Posterior vena cava (tissue), 2 donors: Measurements from ENCODE around the gene RASSF8. TPM values are rescaled to one million over a fixed set of nuclear protein-coding genes. Genes with fewer than 3 reads are reported as not detected.

Experiments
- DNase-seq: peaks from one replicate; pipeline ENCODE4 v3.0.0-alpha.2; 2020; ENCODE audit warnings: low spot score
- intact Hi-C, 2 donors: fragments of 100-400 bp; cut with DNase I; formaldehyde crosslinking; loops; one replicate each; pipeline versions ENCODE4 v1.14.1 to v1.14.2; 2022 to 2023
- total RNA-seq, 2 donors: library from RNA; stranded (reverse); fragmentation: NEBNext Ultra II Directional; extraction: Animal tissue kit (Norgen Biotek cat#: 25700); gene quantifications; one replicate each; pipeline ENCODE4 v1.2.1, GENCODE V29; 2021
- donor health status: DM: yes; HTN: yes; CAD: no.
- donor health status: DM: yes; HTN: yes; CAD: no.

The RASSF8 gene
- total RNA-seq, 2 donors from 2014 or later, result 74.5 to 113 TPM

DNA sequence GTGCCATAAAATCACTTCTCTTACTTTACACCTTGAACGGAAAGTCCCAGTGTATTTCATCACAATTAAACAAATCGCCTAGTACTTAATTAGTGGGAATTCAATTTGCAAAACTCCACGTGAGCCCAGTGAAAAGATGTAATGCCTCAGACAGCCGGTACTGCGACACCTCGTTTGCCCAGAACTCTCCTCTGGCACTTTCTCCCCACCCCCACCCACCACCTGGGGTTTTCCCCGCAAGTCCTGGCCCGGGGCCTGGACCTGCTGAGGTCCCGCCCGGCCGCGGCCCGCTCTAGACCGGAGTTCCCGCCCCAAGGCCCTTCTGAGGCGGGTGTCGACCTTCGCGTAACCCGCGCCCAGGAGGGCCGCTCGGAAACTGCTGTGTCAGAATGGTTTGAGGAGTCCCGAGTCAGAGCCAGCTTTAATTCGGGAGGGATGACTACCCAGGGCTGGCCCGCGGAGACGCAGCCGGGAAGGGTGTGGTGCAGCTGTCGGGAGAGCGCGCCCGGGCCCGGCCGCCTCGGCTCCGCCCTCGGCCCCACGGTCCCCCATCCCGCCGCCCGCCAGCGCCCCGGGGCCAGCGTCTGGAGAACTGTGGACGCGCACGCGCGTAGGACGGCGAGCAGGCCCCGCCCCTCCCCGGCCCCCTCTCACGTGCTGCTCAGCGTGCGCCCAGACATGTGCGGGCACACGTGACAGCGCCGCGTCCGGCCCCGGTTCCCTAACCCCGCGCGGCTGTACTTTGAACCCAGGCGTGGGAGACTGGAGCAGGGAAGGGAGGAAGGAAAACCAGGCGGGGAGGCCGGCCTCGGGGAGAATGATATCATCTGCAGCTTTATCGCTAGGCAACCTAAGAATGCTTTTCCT is 155.6 kb downstream of the RASSF8 start:
- intact Hi-C loops, result no loop called here

DNA sequence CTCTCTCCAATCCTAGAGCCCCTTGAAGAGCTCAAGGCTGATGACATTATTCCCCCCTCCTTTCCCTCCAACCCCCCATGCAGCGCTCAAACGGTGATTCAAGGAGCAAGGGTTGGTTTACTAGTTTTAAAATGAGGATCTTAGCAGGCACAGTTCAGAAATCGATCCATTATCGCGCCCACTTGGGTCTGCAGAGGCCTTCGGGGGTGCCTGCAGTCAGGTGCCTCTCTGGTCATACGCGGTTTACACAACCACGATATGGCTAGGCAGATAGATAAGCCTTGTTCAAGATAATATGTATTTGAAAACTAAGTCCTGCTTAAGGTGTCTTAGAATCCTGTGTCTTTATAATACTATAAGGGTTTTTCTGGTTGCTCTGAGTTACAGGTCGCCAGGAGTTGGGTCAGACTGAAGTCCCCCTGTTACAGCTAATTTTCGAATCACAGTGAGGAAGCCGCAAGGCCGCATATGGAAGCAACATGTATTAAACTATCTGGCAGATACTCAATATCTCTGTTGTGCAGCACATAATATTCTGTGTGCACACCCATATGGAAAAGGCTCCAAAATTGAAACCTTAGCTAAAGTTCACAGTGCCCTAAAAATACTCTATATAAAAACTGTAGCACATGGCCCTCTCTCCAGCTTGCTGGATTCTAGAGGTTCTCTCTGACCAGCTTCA is 156.4 kb downstream of the RASSF8 start:
- intact Hi-C loops, result no loop called here

More for the DNA sequence above, 155.6 kb downstream of the RASSF8 start:
- DNase-seq, result peak; percentile 98

DNA sequence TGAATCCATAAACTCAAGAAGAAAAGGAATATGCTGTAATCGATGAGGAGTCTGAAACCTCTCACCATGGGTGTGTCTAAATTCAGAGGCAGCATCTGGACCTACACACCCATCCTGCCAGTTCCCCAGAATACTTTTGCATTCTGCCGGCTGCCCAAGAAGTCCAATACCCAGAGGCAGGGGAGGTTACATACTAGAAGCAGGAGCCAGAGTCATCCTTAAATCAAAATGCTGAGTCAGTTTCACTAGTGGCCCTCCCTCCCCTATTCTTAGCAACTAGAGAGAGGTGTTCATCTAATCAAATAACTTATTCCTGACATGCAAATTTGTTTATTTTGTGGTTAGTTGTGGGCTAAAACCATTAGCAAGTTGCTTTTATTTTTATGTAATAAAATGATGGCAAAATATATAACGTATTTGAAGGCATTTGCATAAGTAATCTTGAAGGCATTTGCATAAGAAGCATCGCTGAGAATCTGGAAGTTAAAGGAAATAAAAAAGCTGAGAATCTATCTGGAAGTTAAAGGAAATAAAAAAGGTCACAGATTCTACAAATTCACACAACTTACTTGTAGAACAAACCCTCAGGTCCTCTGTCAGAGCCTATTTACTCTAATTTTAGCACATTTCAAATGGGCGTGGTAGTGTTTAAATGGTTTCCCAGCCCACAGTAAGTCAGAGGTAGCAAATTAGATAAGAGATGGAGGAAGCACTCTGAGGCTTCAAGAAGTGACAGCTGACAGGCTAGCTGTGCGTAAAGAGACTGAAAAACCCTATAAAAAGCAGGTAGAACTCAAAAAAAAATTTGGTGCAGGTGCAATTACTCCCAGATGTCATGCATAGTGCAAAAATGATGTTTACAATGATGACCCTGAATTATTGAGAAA is 158.6 kb downstream of the RASSF8 start:
- DNase-seq, result no peak
- intact Hi-C loops, result no loop called here

More for the DNA sequence above, 156.4 kb downstream of the RASSF8 start:
- no peak for DNase-seq

DNA sequence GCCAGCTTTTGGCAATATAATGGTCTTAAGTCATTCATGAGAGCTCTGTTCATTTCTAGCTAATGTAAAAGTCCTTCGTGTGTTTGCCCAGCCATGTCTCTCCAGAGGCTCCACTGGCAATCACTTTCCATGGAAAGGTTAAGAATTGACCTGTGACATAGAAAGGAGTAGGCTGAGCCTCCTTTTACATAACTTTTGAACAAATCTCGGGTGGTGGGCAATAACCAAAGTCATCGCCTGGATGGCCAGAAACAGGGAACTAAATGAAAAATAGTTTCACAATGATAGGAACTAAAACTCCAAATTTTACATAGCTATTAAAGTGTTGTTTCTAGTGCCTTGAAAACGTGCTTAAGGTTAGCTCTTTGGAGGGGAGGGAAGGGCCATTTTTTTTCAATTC is 159.8 kb downstream of the RASSF8 start:
- intact Hi-C loops, result no loop called here
- no peak for DNase-seq

DNA sequence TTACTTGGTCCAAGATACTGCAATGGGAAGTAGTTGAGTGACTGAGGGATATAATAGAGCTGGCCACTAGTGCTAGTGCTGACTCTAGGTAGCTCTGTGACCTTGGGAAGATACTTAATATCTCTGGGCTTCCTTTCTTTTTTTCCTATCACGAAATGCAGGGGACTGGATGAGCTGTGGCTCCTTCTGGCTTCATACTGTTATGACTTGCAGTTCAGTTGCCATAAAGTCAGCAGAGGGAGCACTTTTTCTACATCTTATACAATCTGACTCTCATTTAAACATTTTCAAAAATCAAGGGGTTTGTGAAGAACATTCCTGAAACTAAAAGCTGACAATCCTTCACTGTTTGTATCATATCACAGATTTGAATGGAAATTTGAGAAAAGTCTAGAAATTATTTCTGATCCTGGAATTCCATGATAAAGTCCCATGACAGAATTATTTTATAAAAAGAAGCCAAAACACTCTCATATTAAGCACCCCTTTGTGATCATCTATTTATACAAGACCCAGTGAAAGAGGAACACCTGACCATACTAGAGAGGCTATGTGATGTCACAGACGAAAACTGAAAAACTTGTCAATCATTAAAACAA is 161.0 kb downstream of the RASSF8 start:
- DNase-seq, result no peak
- intact Hi-C loops, result no loop called here

DNA sequence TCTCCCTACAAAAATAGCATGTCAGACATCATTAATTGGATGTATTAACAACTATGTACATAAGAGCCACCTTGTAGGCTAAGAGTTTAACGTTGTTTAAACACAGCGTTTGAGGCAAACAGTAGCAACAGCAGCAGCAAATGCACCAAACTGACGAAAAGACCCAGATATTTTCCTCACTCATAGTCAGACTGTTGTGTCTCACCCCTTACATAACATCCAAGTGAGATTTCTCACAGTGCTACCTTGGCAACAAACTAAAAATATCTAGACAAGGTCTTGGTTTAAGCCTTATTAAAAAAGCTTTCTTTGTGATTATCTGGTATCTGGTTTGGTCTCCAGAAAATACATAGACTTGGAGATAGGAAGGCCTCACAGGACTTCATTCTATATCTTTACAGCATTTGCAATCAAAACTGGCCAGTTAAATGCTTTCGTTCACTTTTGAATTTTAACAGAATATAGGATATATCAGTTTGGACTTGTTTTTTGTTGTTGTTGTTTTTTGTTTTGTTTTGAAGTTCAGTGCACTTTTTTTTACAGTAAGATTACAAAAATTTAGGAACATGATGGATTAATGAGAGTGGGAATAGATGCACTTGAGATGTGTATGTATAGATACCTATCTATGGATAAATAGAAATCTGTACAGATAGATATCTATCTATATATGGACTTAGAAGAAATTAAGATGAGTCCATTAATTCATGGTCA is 162.2 kb downstream of the RASSF8 start:
- no peak for DNase-seq
- intact Hi-C loops, result loop anchor here in 1 of 2 donors (10.0 kb wide), 2 partner anchors 74 to 154 kb away; partner anchors contain the start of gene SSPN

DNA sequence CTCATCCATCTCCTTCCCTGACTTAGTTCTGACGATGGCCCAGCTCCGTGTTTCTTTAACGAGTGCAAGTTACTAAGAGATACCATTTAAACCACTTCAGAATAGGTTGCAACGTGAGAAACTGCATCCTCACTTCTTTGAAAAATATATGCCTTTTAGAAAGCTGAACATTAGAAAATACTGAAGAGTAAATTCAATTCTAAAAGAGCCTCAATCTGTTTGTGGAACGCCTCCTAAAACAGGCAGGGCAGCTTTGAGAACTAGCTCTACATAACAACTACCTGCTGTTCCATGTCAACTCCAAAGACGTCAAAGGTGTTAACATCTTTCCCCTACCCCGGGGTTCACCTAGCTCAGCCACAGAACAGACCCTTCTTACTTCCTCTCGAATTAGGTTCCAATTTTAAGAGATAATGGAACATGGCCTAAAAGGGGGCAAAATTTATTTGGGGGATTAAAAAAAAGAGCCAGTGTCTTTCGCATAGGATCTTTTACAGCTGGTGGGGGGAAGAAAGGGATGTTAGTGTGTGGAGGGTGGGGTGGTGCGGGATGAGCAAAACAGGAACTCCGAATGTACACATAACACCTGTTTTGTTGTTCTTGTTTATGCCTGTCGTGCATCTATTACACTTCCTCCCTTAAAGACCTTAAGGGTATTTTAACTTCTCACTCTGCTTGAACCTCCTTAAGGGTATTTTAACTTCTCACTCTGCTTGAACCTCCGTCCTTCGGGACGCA is 163.0 kb downstream of the RASSF8 start:
- no peak for DNase-seq
- intact Hi-C loops, result loop anchor here in 1 of 2 donors (10.0 kb wide), 2 partner anchors 73 to 153 kb away; partner anchors contain the start of gene SSPN

DNA sequence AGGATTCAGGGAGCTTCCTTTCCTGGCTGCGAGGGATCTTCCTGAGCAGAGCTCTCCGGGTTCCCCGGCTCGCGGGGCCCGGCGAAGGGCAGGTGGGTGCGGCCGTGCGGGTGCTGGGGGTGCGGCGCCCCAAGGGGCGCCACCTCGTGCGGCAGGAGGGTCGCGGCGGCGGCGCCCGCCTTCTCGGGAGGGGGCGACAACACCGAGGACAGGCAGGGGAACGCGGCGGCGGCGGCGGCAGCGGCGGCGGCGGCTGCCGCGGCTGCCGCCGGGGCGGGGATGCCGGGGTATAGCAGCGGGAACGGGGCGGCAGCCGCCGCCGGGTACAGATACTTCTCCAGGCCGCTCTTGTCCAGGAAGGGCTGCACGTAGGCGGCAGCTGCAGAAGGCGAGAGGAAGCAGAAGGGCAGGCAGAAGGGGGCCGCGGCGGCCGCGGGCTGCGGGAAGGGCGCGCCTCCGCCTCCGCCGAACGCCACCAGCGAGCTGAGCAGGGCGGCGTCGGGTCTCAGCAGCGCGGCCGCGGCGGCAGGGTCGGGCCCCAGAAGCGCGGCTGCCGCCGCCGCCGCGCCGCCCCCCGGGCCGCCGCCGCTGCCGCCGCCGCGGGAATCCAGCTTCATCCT is 163.7 kb downstream of the RASSF8 start:
- DNase-seq, result no peak
- intact Hi-C loops, result loop anchor here in 1 of 2 donors (10.0 kb wide), 2 partner anchors 73 to 153 kb away; partner anchors contain the start of gene SSPN

DNA sequence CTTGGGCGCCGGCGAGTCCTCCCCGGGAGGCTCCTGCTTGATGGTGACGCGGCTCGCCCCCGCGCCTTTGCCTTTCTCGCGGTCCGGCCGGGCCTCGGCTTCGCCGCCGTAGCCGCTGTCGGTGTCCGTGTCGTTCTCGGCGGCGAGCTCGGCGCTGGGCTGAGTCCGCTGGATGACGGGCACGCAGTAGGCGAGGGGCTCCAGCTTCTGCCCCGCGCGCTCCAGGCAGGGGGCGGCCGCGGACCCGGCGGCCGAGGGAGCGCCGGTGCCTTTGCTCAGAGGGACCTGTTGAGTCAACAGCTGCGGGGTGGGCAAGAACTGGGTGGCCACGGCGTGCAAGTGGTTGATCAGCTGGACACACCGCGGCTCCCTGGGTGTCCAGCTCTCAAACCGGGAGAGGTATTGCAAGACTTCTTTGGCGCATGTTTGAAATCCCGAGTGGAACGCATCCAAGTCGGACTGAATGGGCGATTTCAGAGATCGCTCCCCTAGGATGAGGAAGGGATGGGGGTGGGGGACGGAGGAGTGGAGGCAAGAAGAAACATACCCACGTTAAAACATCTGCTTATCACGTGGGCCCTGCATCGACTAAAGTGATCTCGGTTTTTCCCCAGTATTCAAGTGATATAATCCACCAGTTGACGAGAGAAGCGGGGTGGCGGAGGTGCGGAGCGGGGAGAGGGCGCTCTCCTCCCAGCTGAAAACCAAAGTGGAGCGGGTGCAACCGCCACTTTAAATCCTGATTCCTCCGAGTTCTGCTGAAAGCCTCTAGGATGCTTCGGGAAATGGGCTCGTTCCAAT is 164.4 kb downstream of the RASSF8 start:
- peak; percentile 89 for DNase-seq
- intact Hi-C loops, result loop anchor here in 1 of 2 donors (10.0 kb wide), 2 partner anchors 72 to 152 kb away; partner anchors contain the start of gene SSPN

DNA sequence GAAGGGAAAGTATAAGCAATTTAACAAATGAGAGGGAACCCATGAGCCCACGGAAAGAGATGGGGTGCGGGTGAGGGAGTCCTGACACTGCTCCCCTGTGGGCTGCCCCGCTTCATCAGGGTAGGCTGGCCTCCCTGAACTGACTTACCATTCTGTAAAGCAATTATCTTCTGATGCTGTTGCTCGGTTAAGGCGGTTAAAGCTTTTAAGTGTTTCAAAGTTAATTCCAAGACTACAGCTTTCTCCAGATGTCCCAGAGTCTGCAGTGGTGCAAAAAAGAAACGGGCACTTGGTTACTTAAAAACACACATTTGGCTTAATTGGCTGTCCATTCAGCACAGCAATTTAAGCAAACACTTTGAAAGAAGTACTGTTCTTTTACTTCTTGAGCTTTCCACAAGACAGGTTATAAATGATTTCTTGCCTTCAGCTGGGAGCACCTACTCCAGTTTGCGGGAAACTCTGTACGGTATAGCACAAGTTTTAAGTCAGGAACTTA is 165.0 kb downstream of the RASSF8 start:
- intact Hi-C loops, result loop anchor here in 1 of 2 donors (10.0 kb wide), 2 partner anchors 71 to 151 kb away; partner anchors contain the start of gene SSPN
- no peak for DNase-seq

DNA sequence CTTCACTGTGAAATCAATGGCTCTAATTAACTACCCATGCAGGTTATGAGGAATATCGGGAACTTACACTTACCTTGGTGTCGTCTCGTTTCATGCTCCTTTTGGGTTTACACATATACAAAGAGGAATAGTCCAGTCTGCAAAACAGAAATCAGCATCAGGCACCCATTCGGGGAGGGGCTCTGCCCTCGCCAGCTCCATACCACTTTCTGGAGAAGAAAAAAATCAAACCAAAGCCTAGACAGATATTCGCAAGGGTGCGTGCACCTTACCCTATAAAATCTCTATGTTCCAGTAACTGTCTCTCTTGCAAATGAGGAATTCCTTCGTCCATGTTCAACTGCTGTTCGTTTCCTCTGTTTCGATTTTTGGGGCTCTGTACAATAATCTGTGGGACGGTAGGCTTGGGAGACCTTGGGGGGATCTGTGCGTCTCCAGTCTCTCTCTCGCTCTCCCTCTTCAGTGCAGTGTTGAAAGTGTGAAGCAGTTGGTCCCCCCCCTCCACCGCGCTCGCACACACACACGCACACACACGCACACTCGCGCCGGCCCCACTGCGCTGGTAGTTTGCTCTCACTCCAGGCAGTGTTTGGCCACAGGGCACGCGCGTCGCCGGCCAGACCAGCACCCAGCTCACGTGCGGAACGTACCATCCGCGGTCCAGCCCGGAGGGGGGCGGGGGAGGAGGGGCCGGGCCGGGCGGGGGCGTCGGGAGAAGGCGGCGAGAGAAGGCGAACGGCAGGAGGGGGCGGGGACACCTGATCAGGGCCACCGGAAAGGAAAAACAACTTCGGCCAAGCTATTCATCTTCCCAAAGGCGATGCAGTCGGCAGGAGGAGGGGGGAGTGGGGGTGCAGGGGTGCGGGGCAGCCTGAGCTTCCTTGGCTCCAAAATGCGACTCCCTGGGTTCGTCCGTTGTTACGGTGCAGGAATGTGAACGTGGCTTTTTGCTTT is 166.2 kb downstream of the RASSF8 start, which contains the start of gene BHLHE41:
Gene BHLHE41, minus strand, starts transcription at position 592 of the 954 bp plus-strand sequence. Its CDS starts 258 bp downstream, at position 334.
- DNase-seq, result peak; percentile 92
- intact Hi-C loops, result loop anchor here in 1 of 2 donors (10.0 kb wide), 2 partner anchors 70 to 150 kb away; partner anchors contain the start of gene SSPN

DNA sequence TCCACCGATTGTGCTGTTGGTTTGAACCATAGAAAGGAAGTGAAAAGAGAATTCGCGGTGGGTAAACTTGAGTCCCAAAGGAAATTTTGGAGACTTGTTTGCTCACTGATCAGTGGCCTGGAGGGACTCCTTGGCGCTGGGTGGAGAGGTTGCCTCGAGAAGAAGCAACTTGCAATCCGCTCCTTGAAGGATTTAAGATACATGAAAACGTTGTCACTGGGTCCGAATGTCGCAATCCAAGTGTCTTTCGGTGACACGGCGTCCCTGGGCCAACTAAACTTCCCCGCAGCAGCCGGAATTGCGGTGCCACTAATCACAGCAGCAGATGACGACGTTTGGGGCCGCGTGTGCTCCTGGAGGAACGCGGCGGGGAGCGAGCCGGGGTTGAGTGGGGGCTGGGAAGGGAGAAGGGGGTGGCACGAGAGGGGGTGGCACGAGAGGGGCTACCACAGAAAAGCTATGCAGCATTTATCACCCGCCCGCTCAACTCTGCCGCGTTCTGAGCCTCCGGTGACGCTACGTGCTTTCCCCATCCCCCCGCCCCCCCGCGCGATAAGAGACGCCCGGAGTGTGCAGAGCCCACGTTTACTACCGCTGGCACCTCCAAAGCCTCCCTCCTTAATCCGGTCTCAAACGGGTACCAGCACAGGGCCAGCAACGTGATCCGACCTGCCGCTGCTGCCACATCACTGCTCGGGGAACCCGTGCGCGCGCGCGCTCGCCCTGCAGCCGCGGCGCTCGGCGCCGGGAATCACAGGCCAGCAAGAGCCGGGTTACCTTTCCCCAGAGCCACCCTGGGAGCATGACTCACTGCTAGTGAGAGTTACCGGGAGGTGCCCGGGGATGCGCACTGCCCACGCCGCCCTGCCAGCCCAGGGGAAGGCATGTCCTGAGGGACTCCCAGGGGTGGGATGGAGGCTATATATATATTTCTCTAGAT is 167.2 kb downstream of the RASSF8 start:
- intact Hi-C loops, result loop anchor here (1.0 to 10.0 kb wide), 3 partner anchors 25 to 149 kb away; partner anchors contain the start of gene SSPN (in 1 of the 2)
- peak; percentile 91 for DNase-seq
